Endothelial cell of umbilical vein (primary cell): ENCODE data around the gene B3GALT6. TPM values are rescaled to one million over a fixed set of nuclear protein-coding genes. Genes with fewer than 3 reads are reported as not detected.

ENCODE experiments used
- BruUV-seq: library from RNA; stranded (reverse); fragments of 400-500 nt; replicated peaks from 2 replicates; lab custom pipeline; 2021; lab: Mats Ljungman, UMichigan
- CTCF ChIA-PET: fragments of 300-600, 350-600 bp; sonication (Branson Sonifier 250); formaldehyde crosslinking; loops from one replicate; lab custom pipeline; 2021; ENCODE audit warnings: antibody characterized with exemption, inconsistent platforms; lab: Charles Lee
- POLR2A ChIA-PET: fragments of 300-600, 350-600 bp; sonication (Branson Sonifier 250); formaldehyde crosslinking; loops from one replicate; lab custom pipeline; 2021; ENCODE audit warnings: antibody characterized with exemption, inconsistent platforms; lab: Charles Lee
- DNase-seq: peaks from one replicate; pipeline ENCODE4 v3.0.0-alpha.2; 2011; ENCODE audit warnings: low read depth, low spot score
- FAIRE-seq: peaks from 2 replicates; lab custom pipeline; 2011; peaks lifted over from hg19 to GRCh38; lab: Jason Lieb, UNC
- H2AFZ ChIP-seq: 2 replicates; pipeline ENCODE4 v1.6.0; 2012; ENCODE audit warnings: low read depth, low read length, control low read depth, inconsistent platforms
- H3K27ac ChIP-seq: 2 replicates; pipeline ENCODE4 v1.5.1; 2011; ENCODE audit warnings: low read depth, mild to moderate bottlenecking, control low read depth, low read length, moderate library complexity; ENCODE audit not compliant: insufficient read depth
- H3K27me3 ChIP-seq, 2 experiments: 2 replicates each; pipeline versions ENCODE4 v1.6.0 to v1.6.1; 2011; ENCODE audit warnings: low read length in 2 of 2, mixed read lengths in 1 of 2; ENCODE audit not compliant: control insufficient read depth in 2 of 2, insufficient read depth in 2 of 2
- H3K36me3 ChIP-seq, 2 experiments: 2 replicates in 1 of 2; 3 replicates in 1 of 2; pipeline ENCODE4 v1.5.1; 2011; ENCODE audit warnings: low read length in 2 of 2, mild to moderate bottlenecking in 1 of 2, moderate library complexity in 1 of 2; ENCODE audit not compliant: control insufficient read depth in 2 of 2, insufficient read depth in 2 of 2; ENCODE audit errors: extremely low read depth in 1 of 2
- H3K4me1 ChIP-seq: 3 replicates; pipeline ENCODE4 v1.5.1; 2011; ENCODE audit warnings: mild to moderate bottlenecking, low read length; ENCODE audit not compliant: control insufficient read depth, insufficient read depth; ENCODE audit errors: extremely low read depth
- H3K4me2 ChIP-seq: 2 replicates; pipeline ENCODE4 v1.6.1; 2011; ENCODE audit warnings: low read length, control low read depth, mixed read lengths; ENCODE audit not compliant: insufficient read depth
- H3K4me3 ChIP-seq, 3 experiments: fragments of 200-600 bp in 1 of 3; sonication (generic), shearing (Covaris generic) in 1 of 3; replicated peaks in 1 of 3; 2 replicates each; pipeline ENCODE4 v1.5.1; 2011 to 2016; ENCODE audit warnings: control low read depth in 3 of 3, low read length in 3 of 3, mild to moderate bottlenecking in 2 of 3, inconsistent platforms in 1 of 3, low read depth in 1 of 3, moderate library complexity in 1 of 3; ENCODE audit not compliant: insufficient read depth in 1 of 3
- H3K79me2 ChIP-seq: 2 replicates; pipeline ENCODE4 v1.6.0; 2012; ENCODE audit warnings: low read length, inconsistent platforms; ENCODE audit not compliant: control insufficient read depth, insufficient read depth
- H3K9ac ChIP-seq: replicated peaks from 2 replicates; pipeline ENCODE3; 2011; ENCODE audit warnings: low read length, control low read depth; ENCODE audit not compliant: insufficient read depth; ENCODE audit errors: extremely low read depth
- H3K9me1 ChIP-seq: replicated peaks from 3 replicates; pipeline ENCODE4 v1.6.0; 2011; ENCODE audit warnings: mild to moderate bottlenecking, low read length; ENCODE audit not compliant: control insufficient read depth, insufficient read depth; ENCODE audit errors: extremely low read depth
- H3K9me3 ChIP-seq: replicated peaks from 2 replicates; pipeline ENCODE4 v1.5.1; 2012; ENCODE audit warnings: low read length, inconsistent platforms; ENCODE audit not compliant: control insufficient read depth, insufficient read depth
- H4K20me1 ChIP-seq: replicated peaks from 2 replicates; pipeline ENCODE3; 2011; ENCODE audit warnings: mild to moderate bottlenecking, low read length; ENCODE audit not compliant: control insufficient read depth, insufficient read depth; ENCODE audit errors: extremely low read depth
- EZH2 ChIP-seq: IDR thresholded peaks from 2 replicates; pipeline ENCODE4 v1.6.1; 2012; ENCODE audit warnings: borderline replicate concordance, low read depth, mild to moderate bottlenecking, moderate library complexity, low read length, inconsistent platforms; ENCODE audit not compliant: severe bottlenecking
- FOS ChIP-seq: IDR thresholded peaks from 2 replicates; pipeline ENCODE4 v1.6.1; 2011; ENCODE audit warnings: mild to moderate bottlenecking, low read length, moderate library complexity, borderline replicate concordance; ENCODE audit not compliant: insufficient read depth
- GATA2 ChIP-seq: IDR thresholded peaks from 2 replicates; pipeline ENCODE4 v1.7.0; 2011; ENCODE audit warnings: low read depth, mild to moderate bottlenecking, moderate library complexity, mixed read lengths, low read length; ENCODE audit not compliant: insufficient read length, insufficient read depth
- MYC ChIP-seq: IDR thresholded peaks from one replicate; pipeline ENCODE4 v1.6.1; 2011; ENCODE audit warnings: mild to moderate bottlenecking, low read depth, low read length
- POLR2A ChIP-seq: IDR thresholded peaks from 2 replicates; pipeline ENCODE4 v1.6.1; 2012; ENCODE audit warnings: low read depth, mild to moderate bottlenecking, control low read depth, low read length
- POLR2AphosphoS5 ChIP-seq: IDR thresholded peaks from 2 replicates; pipeline ENCODE4 v1.6.1; 2012; ENCODE audit warnings: low read depth, mild to moderate bottlenecking, control low read depth, low read length, moderate library complexity; ENCODE audit not compliant: insufficient read depth
- dilution Hi-C: fragments of 300-500 bp; cut with MboI; formaldehyde crosslinking; loops from one replicate; pipeline ENCODE4 v1.15.0; 2019; ENCODE audit warnings: low sequenced_read_pairs; ENCODE audit not compliant: extremely low pct_ligation_motif_present
- intact Hi-C: fragments of 100-400 bp; cut with micrococcal nuclease; formaldehyde crosslinking; loops from one replicate; pipeline ENCODE4 v1.10.0; 2022
- polyA plus RNA-seq, 4 experiments: library from polyadenylated mRNA; depleted of rRNA in 3 of 4; stranded (reverse) in 3 of 4; unstranded in 1 of 4; fragments of >200 nt; gene quantifications; 2 replicates each; pipeline versions ENCODE4 v1.2.1 to v1.2.3, GENCODE V29; 2011 to 2012; ENCODE audit warnings: missing spikeins in 1 of 4
- total RNA-seq: library from RNA; stranded (reverse); gene quantifications from 2 replicates; pipeline ENCODE4 v1.2.3, GENCODE V29; 2021

B3GALT6 gene
- total and polyA plus RNA-seq, 2 donors (not counting 3 experiments of a cell fraction or from before 2014, with no cell fraction given): 24.6 to 34.1 TPM

- DNase-seq (peak; percentile 44), FAIRE-seq (no peak)
- Histone ChIP-seq H3K27ac (no peak overlapping the region), H3K36me3 (peaks cover 2 to 28% of the 10 kb centered on the region in 2 experiments), H3K9me3 (no peaks in the 10 kb centered on the region), H3K4me3 (no peak overlapping the region), H3K9me1 (no peaks in the 10 kb centered on the region), H3K4me2 (no peak overlapping the region), H3K9ac (no peak overlapping the region), H4K20me1 (no peaks in the 10 kb centered on the region), H3K4me1 (no peaks in the 10 kb centered on the region), H3K27me3 (no peaks in the 10 kb centered on the region), H3K79me2 (no peaks in the 10 kb centered on the region), H2AFZ (no peak overlapping the region)
- POLR2A ChIA-PET: no interaction called here
- CTCF ChIA-PET: interaction anchor here (0.6 to 2.1 kb wide), 2 partner anchors 95 to 96 kb away, joined by 3 to 6 read pairs; no protein-coding TSS in a partner anchor
- TF ChIP-seq POLR2AphosphoS5 (no peak), EZH2 (no peak), POLR2A (no peak), FOS (no peak), MYC (no peak), GATA2 (no peak)
- dilution Hi-C loops: no loop called here
- intact Hi-C loops: no loop called here
- no TSS peak for BruUV-seq
Measured at GRCh38 chr1:1217621-1218523, 14.2 kb upstream of the B3GALT6 start.
